ENCODE data around the gene HHIPL1. TPM values are rescaled to one million over a fixed set of nuclear protein-coding genes. Genes with fewer than 3 reads are reported as not detected.

Gene HHIPL1
- total RNA-seq, 1 donor from 2014 or later = 1.6 TPM

GRCh38 chr14:99668307-99669295 lies 23.7 kb downstream of the HHIPL1 start:
- intact Hi-C loops (cut with DNase I) = no loop called here
- DNase-seq = no peak

GRCh38 chr14:99670361-99671234 lies 25.7 kb downstream of the HHIPL1 start:
- intact Hi-C loops (cut with DNase I) = no loop called here
- ATAC-seq (ENCODE audit: poor library complexity) (no peak), DNase-seq (no peak)

More at GRCh38 chr14:99668307-99669295, 23.7 kb downstream of the HHIPL1 start:
- ATAC-seq (ENCODE audit: poor library complexity) = no peak

GRCh38 chr14:99671235-99672224 lies 26.6 kb downstream of the HHIPL1 start:
- intact Hi-C loops (cut with DNase I) = no loop called here
- ATAC-seq (ENCODE audit: poor library complexity) (no peak), DNase-seq (no peak)

- intact Hi-C loops (cut with DNase I) = no loop called here
- ATAC-seq (ENCODE audit: poor library complexity) = no peak
- no peak for DNase-seq
Measured at GRCh38 chr14:99672506-99673304, 27.8 kb downstream of the HHIPL1 start.

GRCh38 chr14:99673305-99674063 lies 28.6 kb downstream of the HHIPL1 start:
- ATAC-seq (ENCODE audit: poor library complexity) (no peak), DNase-seq (no peak)

GRCh38 chr14:99674064-99674650 lies 29.2 kb downstream of the HHIPL1 start:
- intact Hi-C loops (cut with DNase I) = no loop called here
- no peak for ATAC-seq (ENCODE audit: poor library complexity)

More at GRCh38 chr14:99673305-99674063, 28.6 kb downstream of the HHIPL1 start:
- intact Hi-C loops (cut with DNase I) = no loop called here

GRCh38 chr14:99674776-99675381 lies 29.9 kb downstream of the HHIPL1 start:
- ATAC-seq (ENCODE audit: poor library complexity) (no peak), DNase-seq (no peak)
- intact Hi-C loops (cut with DNase I) = no loop called here

More at GRCh38 chr14:99674064-99674650, 29.2 kb downstream of the HHIPL1 start:
- DNase-seq = no peak

GRCh38 chr14:99675382-99675835 lies 30.5 kb downstream of the HHIPL1 start:
- DNase-seq (no peak), ATAC-seq (ENCODE audit: poor library complexity) (no peak)
- intact Hi-C loops (cut with DNase I) = no loop called here

- DNase-seq (no peak), ATAC-seq (ENCODE audit: poor library complexity) (no peak)
- intact Hi-C loops (cut with DNase I) = no loop called here
Measured at GRCh38 chr14:99675951-99676350, 31.0 kb downstream of the HHIPL1 start.

GRCh38 chr14:99676657-99677056 lies 31.7 kb downstream of the HHIPL1 start:
- intact Hi-C loops (cut with DNase I) = no loop called here
- DNase-seq (no peak), ATAC-seq (ENCODE audit: poor library complexity) (no peak)

GRCh38 chr14:99677231-99678140 lies 32.6 kb downstream of the HHIPL1 start:
- ATAC-seq (ENCODE audit: poor library complexity) (no peak), DNase-seq (no peak)
- intact Hi-C loops (cut with DNase I) = no loop called here

GRCh38 chr14:99678198-99678597 lies 33.3 kb downstream of the HHIPL1 start:
- intact Hi-C loops (cut with DNase I) = no loop called here
- ATAC-seq (ENCODE audit: poor library complexity) = no peak
- DNase-seq = no peak

- no peak for ATAC-seq (ENCODE audit: poor library complexity)
- DNase-seq = no peak
- intact Hi-C loops (cut with DNase I) = no loop called here
Measured at GRCh38 chr14:99679111-99679510, 34.2 kb downstream of the HHIPL1 start.

GRCh38 chr14:99679543-99679942 lies 34.6 kb downstream of the HHIPL1 start:
- ATAC-seq (ENCODE audit: poor library complexity) (no peak), DNase-seq (no peak)
- intact Hi-C loops (cut with DNase I) = no loop called here

- intact Hi-C loops (cut with DNase I) = loop anchor here (5.0 kb wide), 1 partner anchor 207 kb away; no protein-coding TSS in a partner anchor
- DNase-seq (no peak), ATAC-seq (ENCODE audit: poor library complexity) (no peak)
Measured at GRCh38 chr14:99679996-99680395, 35.1 kb downstream of the HHIPL1 start.

All from Right ventricle myocardium superior (tissue), 1 donor.